Esophagus mucosa (tissue), 1 donor: ENCODE data around the gene SRPK2. TPM values are rescaled to one million over a fixed set of nuclear protein-coding genes. Genes with fewer than 3 reads are reported as not detected.

Source experiments
- ATAC-seq: fragments of 200-7000 bp; cut with Tn5 transposase; one replicate; pipeline ENCODE4 v1.9.1; 2020
- total RNA-seq: library from RNA; stranded (reverse); gene quantifications from one replicate; pipeline ENCODE4 v1.2.4, GENCODE V29; 2023
- donor health status: DM: yes; HTN: yes; CAD: no.

Gene SRPK2
- total RNA-seq, 1 donor from 2014 or later, result 31.6 TPM

- ATAC-seq, result no peak
Observed at GRCh38 chr7:105132335-105132734, 256.4 kb downstream of the SRPK2 start.

DNA sequence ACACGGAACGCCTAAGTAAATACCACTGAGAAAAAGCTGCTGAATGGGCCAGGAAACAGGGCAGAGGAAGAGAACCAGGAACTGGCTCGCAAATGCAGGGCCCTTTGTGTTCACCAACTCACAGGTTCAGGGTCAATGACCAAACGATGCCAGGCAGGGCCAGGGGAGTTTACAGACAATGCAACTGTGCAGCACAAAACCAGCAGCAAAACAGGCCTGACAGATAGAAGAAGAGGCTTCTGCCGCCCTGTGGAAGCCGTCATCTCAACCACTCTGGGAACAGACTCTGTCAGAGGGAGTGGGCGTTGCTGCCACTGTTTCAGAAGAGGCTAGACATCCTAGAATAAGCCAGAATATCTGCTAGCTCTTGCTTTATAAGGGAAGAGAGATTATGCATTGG lies 256.8 kb downstream of the SRPK2 start:
- no peak for ATAC-seq

- ATAC-seq, result no peak
Observed at GRCh38 chr7:105131033-105131656, 257.6 kb downstream of the SRPK2 start.

DNA sequence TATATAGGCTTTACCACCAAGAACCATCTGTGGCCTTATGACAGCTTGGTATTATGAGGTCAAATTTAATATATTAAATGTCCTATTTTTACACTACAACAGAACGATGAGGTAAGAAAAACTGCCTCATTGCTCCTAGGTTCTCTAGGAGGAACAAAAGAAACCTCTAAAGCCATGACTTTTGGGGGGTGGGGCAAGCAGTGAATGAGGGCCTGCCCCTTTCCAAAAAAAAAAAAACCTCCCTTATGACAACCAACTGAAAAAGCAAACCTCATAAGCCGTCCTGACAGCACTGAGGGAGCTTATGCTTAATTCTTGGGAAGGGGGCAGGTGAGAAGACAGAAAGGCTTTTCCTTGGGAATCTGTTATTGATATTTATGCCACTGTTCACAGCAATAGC lies 258.1 kb downstream of the SRPK2 start:
- no peak for ATAC-seq

GRCh38 chr7:105130048-105130447 lies 258.7 kb downstream of the SRPK2 start:
- ATAC-seq, result no peak

GRCh38 chr7:105127179-105127578 lies 261.5 kb downstream of the SRPK2 start:
- ATAC-seq, result no peak

GRCh38 chr7:105126436-105126975 lies 262.2 kb downstream of the SRPK2 start:
- ATAC-seq, result no peak

GRCh38 chr7:105125745-105126144 lies 263.0 kb downstream of the SRPK2 start:
- no peak for ATAC-seq

DNA sequence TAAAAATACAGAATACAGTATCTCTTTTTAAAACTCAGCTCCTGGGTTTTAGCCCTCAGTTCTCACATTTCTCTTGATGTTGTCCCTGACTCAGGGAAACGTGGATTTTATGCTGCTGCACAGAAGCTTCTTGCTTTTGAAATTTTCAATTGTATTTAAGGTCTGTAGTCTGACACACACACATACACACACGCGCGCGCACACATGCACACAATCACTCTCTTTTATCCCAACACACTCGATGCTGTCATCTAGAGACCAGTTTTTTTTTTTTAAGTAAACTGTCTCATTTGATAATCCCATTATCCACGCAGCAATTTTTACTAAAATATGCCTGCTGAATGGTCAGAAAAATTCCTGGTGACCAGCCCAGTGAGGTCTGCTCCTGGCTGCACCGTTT lies 266.1 kb downstream of the SRPK2 start:
- no peak for ATAC-seq

GRCh38 chr7:105118612-105119600 lies 269.8 kb downstream of the SRPK2 start:
- no peak for ATAC-seq

GRCh38 chr7:105112440-105113418 lies 276.0 kb downstream of the SRPK2 start:
- peak; percentile 10 for ATAC-seq

GRCh38 chr7:105107458-105107857 lies 281.3 kb downstream of the SRPK2 start:
- ATAC-seq, result no peak

- ATAC-seq, result no peak
Observed at GRCh38 chr7:105106473-105106872, 282.2 kb downstream of the SRPK2 start.

DNA sequence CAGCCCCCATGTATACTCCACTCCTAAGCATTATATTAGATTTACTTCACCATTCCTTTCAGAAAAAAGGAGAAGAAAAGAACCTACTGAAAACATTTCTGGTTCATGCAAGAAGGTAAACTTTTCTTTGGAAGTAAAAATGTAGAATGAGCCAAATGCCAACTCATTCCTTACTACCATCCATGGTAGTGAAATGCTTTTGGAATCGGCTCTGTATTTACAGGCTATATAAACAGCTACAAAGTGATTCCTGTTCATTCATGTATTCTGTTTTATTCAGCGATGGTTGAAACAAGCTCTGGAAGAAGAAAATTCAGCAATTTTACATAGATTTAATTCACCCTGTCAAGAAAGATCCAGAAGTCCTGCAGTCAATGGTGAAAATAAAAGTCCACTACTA lies 283.1 kb downstream of the SRPK2 start:
- no peak for ATAC-seq

DNA sequence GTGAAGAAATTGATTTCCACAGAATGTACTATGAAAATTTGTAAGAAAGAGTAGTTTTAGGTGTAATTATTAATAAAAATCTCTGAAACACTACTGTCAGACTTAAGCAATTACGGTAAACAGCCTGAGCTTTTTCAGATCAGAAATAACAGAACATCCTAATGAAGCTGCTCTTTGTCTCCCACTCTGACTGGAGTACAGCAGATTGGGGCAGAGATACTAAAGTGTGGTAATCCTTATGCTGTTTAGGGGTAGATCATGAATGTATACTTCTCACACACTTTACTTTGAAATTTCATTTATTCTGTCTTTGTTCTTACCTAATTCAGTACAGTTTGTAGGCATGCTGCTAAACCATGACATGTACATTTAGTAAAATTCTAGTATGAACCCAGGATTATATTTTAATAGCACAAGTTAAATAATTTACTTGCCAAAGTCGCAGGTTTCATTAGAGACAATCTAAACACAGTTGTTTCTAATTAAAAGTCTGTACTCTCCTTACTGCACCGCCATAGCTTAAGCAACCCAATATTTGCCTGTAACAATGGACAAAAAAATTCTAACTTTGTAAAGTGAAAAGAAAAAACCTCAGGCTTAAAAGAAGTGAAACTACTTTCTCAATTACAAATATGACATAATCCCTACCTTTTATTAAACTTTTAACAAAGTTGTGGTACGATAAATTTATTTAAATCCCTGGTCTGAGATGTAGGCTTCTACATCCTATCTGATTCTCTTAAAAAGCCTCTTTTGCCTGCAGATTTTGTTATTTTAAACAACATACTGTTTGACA lies 286.0 kb downstream of the SRPK2 start:
- no peak for ATAC-seq

DNA sequence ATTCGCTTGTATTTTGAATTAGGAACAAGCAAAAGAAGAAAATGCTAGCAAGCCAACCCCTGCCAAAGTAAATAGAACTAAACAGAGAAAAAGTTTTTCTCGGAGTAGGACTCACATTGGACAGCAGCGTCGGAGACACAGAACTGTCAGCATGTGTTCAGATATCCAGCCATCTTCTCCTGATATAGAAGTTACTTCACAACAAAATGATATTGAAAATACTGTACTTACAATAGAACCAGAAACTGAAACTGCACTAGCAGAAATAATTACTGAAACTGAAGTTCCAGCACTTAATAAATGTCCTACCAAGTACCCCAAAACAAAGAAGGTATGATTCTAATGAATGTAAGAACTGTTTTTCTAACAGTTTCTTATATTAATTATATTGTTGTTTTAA lies 286.9 kb downstream of the SRPK2 start:
- no peak for ATAC-seq

- peak; percentile 92 for ATAC-seq
Observed at GRCh38 chr7:105098863-105099515, 289.7 kb downstream of the SRPK2 start.

GRCh38 chr7:105097619-105098018 lies 291.1 kb downstream of the SRPK2 start:
- ATAC-seq, result no peak

GRCh38 chr7:105096306-105096705 lies 292.4 kb downstream of the SRPK2 start:
- ATAC-seq, result no peak

DNA sequence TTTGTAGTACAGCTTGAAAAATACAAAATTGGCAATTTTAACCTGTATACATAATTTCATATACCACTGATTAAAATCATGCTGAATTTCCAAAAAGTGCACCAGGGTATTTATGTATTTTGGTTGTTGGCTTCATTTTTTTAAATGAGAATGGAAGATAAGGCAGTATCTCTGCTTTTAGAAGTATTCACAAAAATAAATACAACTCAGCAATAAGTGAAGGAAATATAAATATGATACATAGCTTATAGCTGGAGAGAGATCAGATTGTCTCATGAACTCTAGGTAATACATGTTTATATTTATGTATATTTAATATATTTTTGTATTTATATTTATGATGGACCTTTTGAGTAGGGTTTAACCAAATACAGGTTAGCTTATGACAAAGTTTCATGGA lies 293.8 kb downstream of the SRPK2 start:
- ATAC-seq, result no peak

DNA sequence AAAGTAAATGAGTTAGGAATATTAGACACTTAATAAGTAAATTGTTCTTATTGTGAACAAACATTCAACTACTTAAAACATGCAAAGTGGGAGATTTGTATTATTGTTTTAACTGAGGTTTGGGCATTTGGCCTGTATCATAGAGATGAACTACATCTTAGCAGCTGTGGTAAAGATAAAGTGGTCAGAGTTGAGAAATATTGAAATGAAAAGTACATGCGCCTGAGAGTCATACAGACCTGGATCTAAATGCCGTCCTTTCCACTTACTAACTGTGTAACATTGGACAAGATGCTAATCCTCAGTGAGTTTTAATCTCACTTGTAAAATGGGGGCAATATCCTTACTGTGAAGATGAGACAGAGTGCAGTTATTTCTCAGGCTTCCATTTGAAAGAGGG lies 300.3 kb downstream of the SRPK2 start:
- ATAC-seq, result no peak
